NCI-H2107 (cell line): ENCODE measurements around the gene AGAP2.
"Not testable (repeated sequence)": the region's sequence is repeated elsewhere in the genome, so short reads cannot be mapped to it uniquely, and the experiment has no call there.

Experiments
- DNase-seq: peaks from one replicate; lab custom pipeline; 2025; lab: John Stamatoyannopoulos, UW

Gene AGAP2

GRCh38 chr12:57722716-57723629 is 15.6 kb downstream of the AGAP2 start:
- no peak for DNase-seq

DNA sequence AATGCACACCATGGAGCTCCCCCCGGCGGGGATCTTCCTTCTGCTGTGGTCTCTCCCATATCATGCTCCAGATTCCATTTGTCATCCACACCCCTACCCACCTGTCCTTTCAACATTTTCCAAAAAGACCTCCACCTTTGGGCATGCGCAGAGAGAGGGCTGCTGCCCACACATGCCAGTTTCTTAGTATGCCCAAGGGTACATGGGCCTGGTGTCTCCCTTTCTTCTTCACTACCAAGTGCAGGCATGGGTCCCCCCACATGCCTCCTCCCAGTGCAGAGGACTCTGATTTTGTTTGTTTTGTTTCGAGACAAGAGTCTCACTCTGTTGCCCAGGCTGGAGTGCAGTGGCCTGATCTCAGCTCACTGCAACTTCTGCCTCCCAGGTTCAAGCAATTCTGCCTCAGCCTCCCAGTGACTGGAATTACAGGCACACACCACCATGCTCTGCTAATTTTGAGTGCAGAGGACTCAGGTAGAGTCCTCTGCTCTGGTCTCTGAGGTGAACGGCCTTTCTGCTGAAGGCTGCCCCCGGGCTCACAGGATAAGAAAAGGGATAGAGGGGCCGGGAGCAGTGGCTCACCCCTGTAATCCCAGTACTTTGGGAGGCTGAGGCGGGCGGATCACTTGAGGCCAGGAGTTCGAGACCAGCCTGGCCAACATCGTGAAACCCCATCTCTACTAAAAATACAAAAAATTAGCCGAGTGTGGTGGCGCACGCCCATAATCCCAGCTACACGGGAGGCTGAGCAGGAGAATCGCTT is 16.5 kb downstream of the AGAP2 start:
- not testable (repeated sequence) for DNase-seq

GRCh38 chr12:57720606-57721595 is 17.6 kb downstream of the AGAP2 start:
- no peak for DNase-seq

DNA sequence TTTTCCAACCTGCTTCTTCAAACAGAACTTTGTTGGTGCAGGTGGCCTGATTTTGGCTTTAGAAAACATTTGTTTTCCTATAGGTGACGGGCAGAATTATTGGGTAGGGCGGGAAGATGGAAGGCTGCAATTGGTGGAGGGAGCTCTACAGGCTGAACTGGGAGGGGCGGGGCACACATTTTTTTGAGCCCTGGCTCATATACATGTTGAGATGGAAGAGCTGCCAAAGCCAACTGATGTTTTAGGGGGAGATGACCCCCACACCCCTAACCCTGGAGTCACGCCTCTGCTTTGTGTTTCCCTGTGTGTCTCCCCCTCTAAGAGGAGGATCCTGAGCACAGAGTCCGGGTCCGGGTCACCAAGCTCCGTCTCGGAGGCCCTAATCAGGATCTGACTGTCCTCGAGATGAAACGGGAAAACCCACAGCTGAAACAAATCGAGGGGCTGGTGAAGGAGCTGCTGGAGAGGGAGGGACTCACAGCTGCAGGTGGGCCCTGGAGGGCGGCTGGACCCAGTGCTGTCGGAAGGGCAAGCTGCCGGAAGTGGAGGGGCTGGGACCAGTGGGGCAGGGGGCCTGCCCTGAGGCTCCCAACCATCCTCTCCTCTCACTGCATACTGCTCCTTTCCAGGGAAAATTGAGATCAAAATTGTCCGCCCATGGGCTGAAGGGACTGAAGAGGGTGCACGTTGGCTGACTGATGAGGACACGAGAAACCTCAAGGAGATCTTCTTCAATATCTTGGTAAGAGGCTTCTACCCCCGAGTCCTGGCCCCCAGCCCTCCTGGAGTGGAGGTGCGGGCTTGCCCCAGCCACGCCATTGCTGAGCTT is 18.6 kb downstream of the AGAP2 start:
- DNase-seq: no peak

- no peak for DNase-seq
Measured at GRCh38 chr12:57718641-57719528, 19.7 kb downstream of the AGAP2 start.

DNA sequence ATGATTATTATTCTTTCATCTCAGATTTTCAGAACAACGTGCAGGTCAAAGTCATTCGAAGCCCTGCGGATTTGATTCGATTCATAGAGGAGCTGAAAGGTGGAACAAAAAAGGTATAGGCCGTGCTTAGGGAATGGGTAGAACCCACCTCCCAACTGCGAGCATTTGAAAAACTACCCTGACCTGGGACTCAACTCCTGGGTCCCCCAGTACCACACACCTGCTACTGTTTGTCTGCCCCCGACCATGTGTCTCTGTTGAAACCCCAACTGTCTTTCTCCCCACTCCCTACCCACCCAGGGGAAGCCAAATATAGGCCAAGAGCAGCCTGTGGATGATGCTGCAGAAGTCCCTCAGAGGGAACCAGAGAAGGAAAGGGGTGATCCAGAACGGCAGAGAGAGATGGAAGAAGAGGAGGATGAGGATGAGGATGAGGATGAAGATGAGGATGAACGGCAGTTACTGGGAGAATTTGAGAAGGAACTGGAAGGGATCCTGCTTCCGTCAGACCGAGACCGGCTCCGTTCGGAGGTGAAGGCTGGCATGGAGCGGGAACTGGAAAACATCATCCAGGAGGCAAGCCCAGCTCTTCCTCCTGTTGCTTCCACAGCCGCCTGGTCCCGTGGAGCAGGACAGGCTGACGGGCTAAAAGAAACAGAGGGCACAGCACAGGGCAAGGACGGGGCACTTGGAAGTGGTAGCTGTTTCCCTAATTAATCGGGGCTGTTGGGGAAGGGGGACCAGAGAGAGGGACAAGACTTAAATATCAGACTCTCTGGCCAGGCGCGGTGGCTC is 20.5 kb downstream of the AGAP2 start:
- no peak for DNase-seq

GRCh38 chr12:57717131-57717530 is 21.4 kb downstream of the AGAP2 start:
- no peak for DNase-seq

- DNase-seq: no peak
Measured at GRCh38 chr12:57716305-57716704, 22.2 kb downstream of the AGAP2 start.

DNA sequence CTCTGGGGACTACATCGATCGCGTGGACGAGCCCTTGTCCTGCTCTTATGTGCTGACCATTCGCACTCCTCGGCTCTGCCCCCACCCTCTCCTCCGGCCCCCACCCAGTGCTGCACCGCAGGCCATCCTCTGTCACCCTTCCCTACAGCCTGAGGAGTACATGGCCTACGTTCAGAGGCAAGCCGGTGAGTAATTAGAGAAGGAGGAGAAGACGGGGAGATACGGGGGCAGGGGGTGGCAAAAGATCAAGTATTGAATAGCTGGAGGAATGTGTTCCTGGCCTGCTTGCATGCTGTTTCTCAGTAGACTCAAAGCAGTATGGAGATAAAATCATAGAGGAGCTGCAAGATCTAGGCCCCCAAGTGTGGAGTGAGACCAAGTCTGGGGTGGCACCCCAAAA is 22.8 kb downstream of the AGAP2 start:
- no peak for DNase-seq

GRCh38 chr12:57715036-57715748 is 23.4 kb downstream of the AGAP2 start:
- DNase-seq: not testable (repeated sequence)

DNA sequence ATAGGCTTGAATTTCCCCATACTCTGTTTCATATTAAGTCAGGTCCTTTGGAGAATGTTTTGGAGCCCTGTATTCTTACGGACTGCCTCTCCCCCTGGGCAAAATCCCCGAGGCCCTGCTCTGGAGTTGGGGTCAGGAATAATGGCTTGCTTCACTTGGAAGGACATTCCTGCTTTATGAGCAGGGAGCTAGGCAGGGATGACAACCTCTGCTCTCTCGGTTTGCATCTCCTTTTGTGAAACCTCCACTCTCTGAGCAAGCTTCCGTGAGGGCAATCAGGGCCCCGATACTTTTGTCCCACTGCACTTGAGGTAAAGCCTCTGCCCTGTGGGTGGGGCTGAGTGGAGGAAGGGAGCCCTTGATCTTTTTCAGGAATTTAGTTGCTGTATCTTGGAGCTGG is 25.3 kb downstream of the AGAP2 start:
- DNase-seq: no peak

GRCh38 chr12:57712701-57713100 is 25.8 kb downstream of the AGAP2 start:
- DNase-seq: no peak

DNA sequence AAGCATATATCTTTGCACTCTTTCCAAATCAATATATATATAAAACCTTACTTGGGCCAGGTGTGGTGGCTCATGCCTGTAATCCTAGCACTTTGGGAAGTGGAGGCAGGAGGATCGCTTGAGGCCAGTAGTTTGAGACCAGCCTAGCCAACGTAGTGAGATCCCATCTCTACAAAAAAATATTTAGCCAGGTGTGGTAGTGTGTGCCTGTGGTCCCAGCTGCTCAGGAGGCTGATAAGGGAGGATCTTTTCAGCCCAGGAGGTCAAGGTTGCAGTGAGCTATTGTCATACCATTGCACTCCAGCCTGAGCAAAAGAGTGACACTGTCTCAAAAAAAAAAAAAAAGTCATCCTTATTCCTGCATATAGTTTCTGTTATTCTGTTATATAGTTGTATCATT is 30.2 kb downstream of the AGAP2 start:
- no peak for DNase-seq

GRCh38 chr12:57707250-57707649 is 31.3 kb downstream of the AGAP2 start:
- DNase-seq: no peak

DNA sequence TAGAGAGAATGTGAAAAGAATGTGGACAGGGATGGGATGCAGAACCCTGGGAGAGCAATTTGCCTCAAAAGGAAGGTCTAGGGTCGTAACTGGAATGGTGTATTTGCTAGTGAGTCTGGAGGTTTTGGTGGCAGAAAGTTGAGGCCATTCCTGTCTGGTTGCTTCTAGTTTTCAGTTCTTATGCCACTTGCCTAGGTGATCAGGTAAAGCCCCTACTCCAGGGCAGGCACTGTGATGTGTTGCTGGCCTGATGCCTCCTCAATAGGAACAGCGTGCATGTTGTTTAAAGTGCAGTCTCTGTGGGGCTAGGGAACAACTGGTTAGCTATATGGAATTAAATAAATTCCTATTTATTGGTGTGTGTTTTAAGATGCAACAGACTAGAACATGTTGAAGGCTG is 38.2 kb downstream of the AGAP2 start:
- no peak for DNase-seq

GRCh38 chr12:57698414-57698813 is 40.1 kb downstream of the AGAP2 start:
- DNase-seq: no peak

DNA sequence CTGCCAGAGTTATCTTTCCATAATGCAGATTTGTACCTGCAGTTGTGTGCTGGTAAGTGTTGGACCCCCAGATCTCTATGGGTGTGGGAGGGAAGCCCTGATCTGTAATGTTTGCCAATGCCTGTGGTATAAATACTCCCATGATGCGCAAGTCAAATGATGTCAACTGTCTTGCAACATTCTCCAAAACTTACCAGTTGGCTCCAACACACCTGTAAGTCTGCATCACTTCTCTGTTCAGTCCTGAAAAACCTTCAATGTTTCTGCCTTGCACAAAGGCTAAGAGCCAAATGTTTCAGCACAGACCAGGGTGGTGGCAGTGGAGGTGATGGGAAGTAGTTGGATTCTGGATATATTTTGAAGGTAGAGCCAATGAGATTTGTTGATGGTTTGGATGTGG is 41.5 kb downstream of the AGAP2 start:
- no peak for DNase-seq

DNA sequence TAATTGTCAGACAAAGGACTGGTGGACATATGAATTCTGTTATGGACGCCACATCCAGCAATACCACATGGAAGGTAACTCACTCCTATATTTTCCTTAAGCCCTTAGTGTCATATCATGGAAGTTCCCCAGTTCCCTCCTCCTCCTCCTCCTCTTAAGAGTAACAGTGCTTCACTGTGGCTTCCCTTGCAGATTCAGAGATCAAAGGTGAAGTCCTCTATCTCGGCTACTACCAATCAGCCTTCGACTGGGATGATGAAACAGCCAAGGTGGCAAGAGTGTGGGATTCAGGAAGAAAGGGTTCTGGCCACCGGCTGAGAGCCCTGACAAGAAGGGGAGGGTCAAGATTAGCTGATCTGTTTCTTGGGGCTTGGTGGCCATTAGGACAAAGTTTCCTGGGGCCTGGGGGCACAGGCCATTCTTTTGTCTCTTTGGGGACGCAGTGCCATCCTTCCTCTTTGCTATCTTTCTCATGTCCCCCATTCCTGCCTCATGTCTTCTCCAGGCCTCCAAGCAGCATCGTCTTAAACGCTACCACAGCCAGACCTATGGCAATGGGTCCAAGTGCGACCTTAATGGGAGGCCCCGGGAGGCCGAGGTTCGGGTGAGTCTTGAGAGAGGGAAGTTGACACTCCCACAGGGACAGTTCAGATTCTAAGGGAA is 42.6 kb downstream of the AGAP2 start:
- DNase-seq: no peak
